Neural progenitor cell (in vitro differentiated cells): Measurements from ENCODE around the gene CAV2. TPM values are rescaled to one million over a fixed set of nuclear protein-coding genes. Genes with fewer than 3 reads are reported as not detected.
A peak's percentile ranks its signal among the peaks of the same experiment; 100 is the strongest.

ENCODE experiments used
- DNase-seq: peaks from one replicate; pipeline ENCODE4 v3.0.0-alpha.2; 2016; ENCODE audit warnings: low spot score
- H2AFZ ChIP-seq: fragments of 200-600 bp; sonication (generic); replicated peaks from 2 replicates; pipeline ENCODE4 v1.6.1; 2016; ENCODE audit warnings: antibody characterized with exemption
- H3F3A ChIP-seq: fragments of 200-600 bp; sonication (generic); 2 replicates; pipeline ENCODE4 v1.6.1; 2016; ENCODE audit warnings: antibody characterized with exemption, low read depth
- H3K27ac ChIP-seq: fragments of 200-600 bp; sonication (generic); 2 replicates; pipeline ENCODE4 v1.5.1; 2016; ENCODE audit warnings: mild to moderate bottlenecking
- H3K27me3 ChIP-seq: fragments of 200-600 bp; sonication (generic); 2 replicates; pipeline ENCODE4 v1.6.1; 2016; ENCODE audit warnings: mild to moderate bottlenecking, moderate library complexity
- H3K36me3 ChIP-seq: fragments of 200-600 bp; sonication (generic); 2 replicates; pipeline ENCODE4 v1.5.1; 2016
- H3K4me1 ChIP-seq: fragments of 200-600 bp; sonication (generic); 2 replicates; pipeline ENCODE4 v1.6.1; 2016; ENCODE audit warnings: mixed run types
- H3K4me2 ChIP-seq: fragments of 200-600 bp; sonication (generic); 2 replicates; pipeline ENCODE4 v1.6.1; 2016
- H3K4me3 ChIP-seq: fragments of 200-600 bp; sonication (generic); 2 replicates; pipeline ENCODE4 v1.5.1; 2016
- H3K79me2 ChIP-seq: fragments of 200-600 bp; sonication (generic); 2 replicates; pipeline ENCODE4 v1.6.1; 2016; ENCODE audit warnings: low read depth
- H3K9ac ChIP-seq: fragments of 200-600 bp; sonication (generic); 2 replicates; pipeline ENCODE4 v1.6.1; 2016
- H3K9me3 ChIP-seq: fragments of 200-600 bp; sonication (generic); 2 replicates; pipeline ENCODE4 v1.5.1; 2016; ENCODE audit warnings: low read depth
- H4K20me1 ChIP-seq: fragments of 200-600 bp; sonication (generic); 2 replicates; pipeline ENCODE4 v1.6.1; 2016; ENCODE audit warnings: low read depth
- H3K27ac Mint-ChIP-seq: 3 replicates; pipeline ENCODE4 v1.8.0; 2021; ENCODE audit warnings: mixed read lengths
- H3K27me3 Mint-ChIP-seq: 2 replicates; pipeline ENCODE4 v1.8.0; 2022; ENCODE audit warnings: low read depth, mild to moderate bottlenecking, inconsistent platforms, moderate library complexity, mixed read lengths; ENCODE audit not compliant: insufficient read depth
- H3K36me3 Mint-ChIP-seq: 3 replicates; pipeline ENCODE4 v1.8.0; 2021; ENCODE audit warnings: mixed read lengths
- H3K4me1 Mint-ChIP-seq: 3 replicates; pipeline ENCODE4 v1.8.0; 2021; ENCODE audit warnings: mixed read lengths
- H3K4me3 Mint-ChIP-seq: 3 replicates; pipeline ENCODE4 v1.8.0; 2021; ENCODE audit warnings: mild to moderate bottlenecking, moderate library complexity, mixed read lengths
- H3K9me3 Mint-ChIP-seq: 3 replicates; pipeline ENCODE4 v1.8.0; 2020; ENCODE audit warnings: mixed read lengths
- CTCF ChIP-seq: fragments of 200-600 bp; sonication (generic); IDR thresholded peaks from 2 replicates; pipeline ENCODE4 v1.5.1; 2017; ENCODE audit warnings: antibody characterized with exemption, mild to moderate bottlenecking
- EZH2 ChIP-seq: fragments of 200-600 bp; sonication (generic); IDR thresholded peaks from 2 replicates; pipeline ENCODE4 v1.6.1; 2017; ENCODE audit warnings: antibody characterized with exemption, mild to moderate bottlenecking, moderate library complexity
- EZH2phosphoT487 ChIP-seq: fragments of 200-600 bp; sonication (generic); IDR thresholded peaks from 2 replicates; pipeline ENCODE4 v1.6.1; 2017; ENCODE audit warnings: antibody characterized with exemption
- total RNA-seq: library from RNA; depleted of rRNA; stranded (reverse); fragments of >200 nt; gene quantifications from 2 replicates; pipeline ENCODE4 v1.2.3, GENCODE V29; 2015; ENCODE audit warnings: low replicate concordance

CAV2 gene
- total RNA-seq, 1 donor from 2014 or later = 0.37 TPM

- Mint-ChIP-seq H3K4me3 (no peak overlapping the region), H3K9me3 (no peaks in the 10 kb centered on the region), H3K27me3 (no peaks in the 10 kb centered on the region), H3K4me1 (no peaks in the 10 kb centered on the region), H3K27ac (no peak overlapping the region), H3K36me3 (no peaks in the 10 kb centered on the region)
- no peaks in the 10 kb centered on the region for H3K79me2 ChIP-seq
- no peak overlapping the region for H2AFZ ChIP-seq
- TF ChIP-seq EZH2 (no peak), CTCF (no peak), EZH2phosphoT487 (no peak)
- H3F3A ChIP-seq = no peaks in the 10 kb centered on the region
- no peaks in the 10 kb centered on the region for H4K20me1 ChIP-seq
- H3K27ac ChIP-seq = no peak overlapping the region
- no peak overlapping the region for H3K4me2 ChIP-seq
- no peaks in the 10 kb centered on the region for H3K36me3 ChIP-seq
- H3K9ac ChIP-seq = no peak overlapping the region
- no peaks in the 10 kb centered on the region for H3K4me1 ChIP-seq
- no peak for DNase-seq
- no peaks in the 10 kb centered on the region for H3K27me3 ChIP-seq
- no peak overlapping the region for H3K4me3 ChIP-seq
- no peaks in the 10 kb centered on the region for H3K9me3 ChIP-seq
These were observed 35.6 kb upstream of the CAV2 start for GRCh38 chr7:116463956-116464355.

GRCh38 chr7:116464375-116464774 is 35.2 kb upstream of the CAV2 start:
- TF ChIP-seq EZH2phosphoT487 (no peak), CTCF (no peak), EZH2 (no peak)
- H3K36me3 ChIP-seq = no peaks in the 10 kb centered on the region
- no peak for DNase-seq
- no peak overlapping the region for H3K4me2 ChIP-seq
- H3K27ac ChIP-seq = no peak overlapping the region
- H2AFZ ChIP-seq = no peak overlapping the region
- H3K4me3 ChIP-seq = no peak overlapping the region
- H3K79me2 ChIP-seq = no peaks in the 10 kb centered on the region
- H3F3A ChIP-seq = no peaks in the 10 kb centered on the region
- no peaks in the 10 kb centered on the region for H4K20me1 ChIP-seq
- no peaks in the 10 kb centered on the region for H3K9me3 Mint-ChIP-seq
- no peaks in the 10 kb centered on the region for H3K4me1 ChIP-seq
- H3K9me3 ChIP-seq = no peaks in the 10 kb centered on the region
- no peak overlapping the region for H3K9ac ChIP-seq
- H3K36me3 Mint-ChIP-seq = no peaks in the 10 kb centered on the region
- H3K4me3 Mint-ChIP-seq = no peak overlapping the region
- no peaks in the 10 kb centered on the region for H3K4me1 Mint-ChIP-seq
- H3K27me3 ChIP-seq = no peaks in the 10 kb centered on the region
- H3K27ac Mint-ChIP-seq = no peak overlapping the region
- H3K27me3 Mint-ChIP-seq = no peaks in the 10 kb centered on the region

- DNase-seq = no peak
- Histone ChIP-seq H3K27ac (no peak overlapping the region), H4K20me1 (no peaks in the 10 kb centered on the region), H3K9ac (no peak overlapping the region), H3K9me3 (no peaks in the 10 kb centered on the region), H3K36me3 (no peaks in the 10 kb centered on the region), H3K27me3 (no peaks in the 10 kb centered on the region), H3K4me1 (no peaks in the 10 kb centered on the region), H3F3A (no peaks in the 10 kb centered on the region), H3K4me2 (no peak overlapping the region), H2AFZ (peak overlapping the region; percentile 2), H3K4me3 (no peak overlapping the region), H3K79me2 (no peaks in the 10 kb centered on the region)
- no peak overlapping the region for H3K27ac Mint-ChIP-seq
- H3K27me3 Mint-ChIP-seq = no peaks in the 10 kb centered on the region
- no peaks in the 10 kb centered on the region for H3K4me1 Mint-ChIP-seq
- H3K4me3 Mint-ChIP-seq = no peak overlapping the region
- no peaks in the 10 kb centered on the region for H3K36me3 Mint-ChIP-seq
- TF ChIP-seq EZH2 = no peak
- no peak for TF ChIP-seq CTCF
- no peak for TF ChIP-seq EZH2phosphoT487
- no peaks in the 10 kb centered on the region for H3K9me3 Mint-ChIP-seq
These were observed 34.4 kb upstream of the CAV2 start for GRCh38 chr7:116465125-116465524.
